Measurements from ENCODE around the gene ANAPC2.

Gene ANAPC2

GRCh38 chr9:137140151-137141012 lies 48.0 kb downstream of the ANAPC2 start:
- no peaks in the 10 kb centered on the region for H3K9me3 ChIP-seq (ENCODE audit: insufficient read depth, low read length, severe bottlenecking)
- no peak overlapping the region for H3K27ac ChIP-seq (ENCODE audit: low read length)
- DNase-seq, result peak; percentile 76
- peaks cover 23% of the 10 kb centered on the region for H4K20me1 ChIP-seq (ENCODE audit: insufficient read depth, low read length)
- ATAC-seq (ENCODE audit: insufficient read depth, low read depth), result peak; percentile 81
- no peaks in the 10 kb centered on the region for H3K36me3 ChIP-seq (ENCODE audit: insufficient read depth, low read length)
- no peaks in the 10 kb centered on the region for H3K27me3 ChIP-seq (ENCODE audit: insufficient read depth, low read length, poor library complexity)
- no peak overlapping the region for H3K4me2 ChIP-seq (ENCODE audit: insufficient read depth, low read length)
- TF ChIP-seq EZH2 (IDR thresholded peaks at IDR 0.05; ENCODE audit: borderline replicate concordance, low read depth, low read length, severe bottlenecking), result no peak
- TF ChIP-seq CTCF (IDR thresholded peaks at IDR 0.05; ENCODE audit: borderline replicate concordance, extremely low read depth, low read length, poor library complexity, severe bottlenecking), result no peak
- no peak overlapping the region for H3K4me3 ChIP-seq (ENCODE audit: low read depth in 1 of 2, low read length in 2 of 2)
- peaks cover 18% of the 10 kb centered on the region for H3K4me1 ChIP-seq (ENCODE audit: insufficient read depth, low read length)
- H3K9ac ChIP-seq (ENCODE audit: low read depth, low read length), result no peak overlapping the region
- no peak overlapping the region for H2AFZ ChIP-seq (ENCODE audit: low read depth, low read length)
- H3K79me2 ChIP-seq (ENCODE audit: insufficient read depth, low read length), result no peaks in the 10 kb centered on the region

GRCh38 chr9:137139468-137140150 lies 48.8 kb downstream of the ANAPC2 start:
- H3K4me2 ChIP-seq (ENCODE audit: insufficient read depth, low read length), result no peak overlapping the region
- DNase-seq (no peak), ATAC-seq (ENCODE audit: insufficient read depth, low read depth) (no peak)
- H3K36me3 ChIP-seq (ENCODE audit: insufficient read depth, low read length), result no peaks in the 10 kb centered on the region
- H3K27ac ChIP-seq (ENCODE audit: low read length), result no peak overlapping the region
- H3K79me2 ChIP-seq (ENCODE audit: insufficient read depth, low read length), result no peaks in the 10 kb centered on the region
- TF ChIP-seq EZH2 (IDR thresholded peaks at IDR 0.05; ENCODE audit: borderline replicate concordance, low read depth, low read length, severe bottlenecking) (no peak), CTCF (IDR thresholded peaks at IDR 0.05; ENCODE audit: borderline replicate concordance, extremely low read depth, low read length, poor library complexity, severe bottlenecking) (no peak)
- no peak overlapping the region for H3K4me3 ChIP-seq (ENCODE audit: low read depth in 1 of 2, low read length in 2 of 2)
- H3K4me1 ChIP-seq (ENCODE audit: insufficient read depth, low read length), result peaks cover 18% of the 10 kb centered on the region
- no peak overlapping the region for H3K9ac ChIP-seq (ENCODE audit: low read depth, low read length)
- H2AFZ ChIP-seq (ENCODE audit: low read depth, low read length), result no peak overlapping the region
- no peaks in the 10 kb centered on the region for H3K9me3 ChIP-seq (ENCODE audit: insufficient read depth, low read length, severe bottlenecking)
- peaks cover 23% of the 10 kb centered on the region for H4K20me1 ChIP-seq (ENCODE audit: insufficient read depth, low read length)
- no peaks in the 10 kb centered on the region for H3K27me3 ChIP-seq (ENCODE audit: insufficient read depth, low read length, poor library complexity)

GRCh38 chr9:137138722-137139467 lies 49.5 kb downstream of the ANAPC2 start, which contains the start of gene GRIN1:
Gene GRIN1 (plus strand): TSS chr9:137139154. CDS start chr9:137139487, 333 bp downstream.
- Histone ChIP-seq H3K36me3 (ENCODE audit: insufficient read depth, low read length) (no peaks in the 10 kb centered on the region), H3K4me2 (ENCODE audit: insufficient read depth, low read length) (no peak within 1 kb of the TSS), H3K9ac (ENCODE audit: low read depth, low read length) (no peak within 1 kb of the TSS), H3K79me2 (ENCODE audit: insufficient read depth, low read length) (no peaks in the 10 kb centered on the region), H3K4me1 (ENCODE audit: insufficient read depth, low read length) (peaks cover 18% of the 10 kb centered on the region), H4K20me1 (ENCODE audit: insufficient read depth, low read length) (peaks cover 23% of the 10 kb centered on the region), H3K9me3 (ENCODE audit: insufficient read depth, low read length, severe bottlenecking) (no peaks in the 10 kb centered on the region), H2AFZ (ENCODE audit: low read depth, low read length) (no peak within 1 kb of the TSS), H3K27me3 (ENCODE audit: insufficient read depth, low read length, poor library complexity) (no peaks in the 10 kb centered on the region), H3K27ac (ENCODE audit: low read length) (no peak within 1 kb of the TSS), H3K4me3 (ENCODE audit: low read depth in 1 of 2, low read length in 2 of 2) (no peak within 1 kb of the TSS)
- no peak for TF ChIP-seq EZH2 (IDR thresholded peaks at IDR 0.05; ENCODE audit: borderline replicate concordance, low read depth, low read length, severe bottlenecking)
- TF ChIP-seq CTCF (IDR thresholded peaks at IDR 0.05; ENCODE audit: borderline replicate concordance, extremely low read depth, low read length, poor library complexity, severe bottlenecking), result no peak
- ATAC-seq (ENCODE audit: insufficient read depth, low read depth), result peak; percentile 69
- peak; percentile 49 for DNase-seq

Data from DND-41 (cell line).